ENCODE measurements around the gene MICAL3.

DNA sequence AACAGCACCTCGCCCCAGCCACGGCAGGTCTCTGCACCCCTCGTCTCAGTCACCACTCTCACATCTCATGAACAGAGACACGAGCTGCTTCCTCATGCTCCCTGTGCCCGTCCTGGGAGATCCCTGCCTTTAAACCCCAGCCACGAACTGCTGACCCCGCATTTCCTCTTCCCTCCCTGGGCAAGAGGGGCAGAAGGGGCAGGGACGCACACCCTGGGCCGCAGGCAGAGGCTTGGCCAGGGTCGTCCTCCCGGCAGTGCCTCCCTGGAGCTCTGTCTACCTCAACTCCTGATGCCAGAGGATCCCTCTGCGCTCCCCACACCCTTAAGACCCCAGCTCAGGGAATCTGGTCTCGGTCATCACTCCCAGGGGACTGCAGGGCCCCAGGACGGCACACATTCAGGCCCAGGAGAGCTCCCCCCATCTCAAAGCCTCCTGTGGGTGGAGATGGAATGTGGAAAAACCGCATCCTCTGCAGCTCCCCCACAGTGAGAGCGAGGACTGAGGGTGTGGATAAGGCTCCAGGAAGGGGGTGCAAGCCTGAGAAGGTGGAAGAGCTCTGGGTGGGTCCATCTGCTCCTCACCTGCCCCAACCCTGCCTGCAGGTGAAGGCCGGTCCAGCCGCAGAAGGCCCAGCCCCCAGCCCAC, 251.3 kb downstream of the MICAL3 start:
- TF ChIP-seq POLR2A (IDR thresholded peaks at IDR 0.05; ENCODE audit: low read length) (no peak), HOXA7 (CRISPR knock-in tag; IDR thresholded peaks at IDR 0.05) (no peak), PHF8 (IDR thresholded peaks at IDR 0.05; ENCODE audit: borderline replicate concordance, low read depth) (no peak), ZC3H11A (IDR thresholded peaks at IDR 0.05) (no peak), KDM5A (IDR thresholded peaks at IDR 0.05) (no peak), HDAC2 (IDR thresholded peaks at IDR 0.05) (no peak), CHD2 (IDR thresholded peaks at IDR 0.05; ENCODE audit: low read length, partially characterized antibody) (no peak), ZFP36 (IDR thresholded peaks at IDR 0.05; ENCODE audit: borderline replicate concordance, partially characterized antibody) (no peak), RARB (CRISPR knock-in tag; IDR thresholded peaks at IDR 0.05) (no peak)
- TF ChIP-seq, protein P1, sequence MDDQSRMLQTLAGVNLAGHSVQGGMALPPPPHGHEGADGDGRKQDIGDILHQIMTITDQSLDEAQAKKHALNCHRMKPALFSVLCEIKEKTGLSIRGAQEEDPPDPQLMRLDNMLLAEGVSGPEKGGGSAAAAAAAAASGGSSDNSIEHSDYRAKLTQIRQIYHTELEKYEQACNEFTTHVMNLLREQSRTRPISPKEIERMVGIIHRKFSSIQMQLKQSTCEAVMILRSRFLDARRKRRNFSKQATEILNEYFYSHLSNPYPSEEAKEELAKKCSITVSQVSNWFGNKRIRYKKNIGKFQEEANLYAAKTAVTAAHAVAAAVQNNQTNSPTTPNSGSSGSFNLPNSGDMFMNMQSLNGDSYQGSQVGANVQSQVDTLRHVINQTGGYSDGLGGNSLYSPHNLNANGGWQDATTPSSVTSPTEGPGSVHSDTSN (IDR thresholded peaks at IDR 0.05) = no peak
- TF ChIP-seq, protein P2, sequence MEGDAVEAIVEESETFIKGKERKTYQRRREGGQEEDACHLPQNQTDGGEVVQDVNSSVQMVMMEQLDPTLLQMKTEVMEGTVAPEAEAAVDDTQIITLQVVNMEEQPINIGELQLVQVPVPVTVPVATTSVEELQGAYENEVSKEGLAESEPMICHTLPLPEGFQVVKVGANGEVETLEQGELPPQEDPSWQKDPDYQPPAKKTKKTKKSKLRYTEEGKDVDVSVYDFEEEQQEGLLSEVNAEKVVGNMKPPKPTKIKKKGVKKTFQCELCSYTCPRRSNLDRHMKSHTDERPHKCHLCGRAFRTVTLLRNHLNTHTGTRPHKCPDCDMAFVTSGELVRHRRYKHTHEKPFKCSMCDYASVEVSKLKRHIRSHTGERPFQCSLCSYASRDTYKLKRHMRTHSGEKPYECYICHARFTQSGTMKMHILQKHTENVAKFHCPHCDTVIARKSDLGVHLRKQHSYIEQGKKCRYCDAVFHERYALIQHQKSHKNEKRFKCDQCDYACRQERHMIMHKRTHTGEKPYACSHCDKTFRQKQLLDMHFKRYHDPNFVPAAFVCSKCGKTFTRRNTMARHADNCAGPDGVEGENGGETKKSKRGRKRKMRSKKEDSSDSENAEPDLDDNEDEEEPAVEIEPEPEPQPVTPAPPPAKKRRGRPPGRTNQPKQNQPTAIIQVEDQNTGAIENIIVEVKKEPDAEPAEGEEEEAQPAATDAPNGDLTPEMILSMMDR (IDR thresholded peaks at IDR 0.05) = no peak
- TF ChIP-seq, protein P3, sequence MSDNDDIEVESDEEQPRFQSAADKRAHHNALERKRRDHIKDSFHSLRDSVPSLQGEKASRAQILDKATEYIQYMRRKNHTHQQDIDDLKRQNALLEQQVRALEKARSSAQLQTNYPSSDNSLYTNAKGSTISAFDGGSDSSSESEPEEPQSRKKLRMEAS (IDR thresholded peaks at IDR 0.05) = no peak
- TF ChIP-seq, protein P4, sequence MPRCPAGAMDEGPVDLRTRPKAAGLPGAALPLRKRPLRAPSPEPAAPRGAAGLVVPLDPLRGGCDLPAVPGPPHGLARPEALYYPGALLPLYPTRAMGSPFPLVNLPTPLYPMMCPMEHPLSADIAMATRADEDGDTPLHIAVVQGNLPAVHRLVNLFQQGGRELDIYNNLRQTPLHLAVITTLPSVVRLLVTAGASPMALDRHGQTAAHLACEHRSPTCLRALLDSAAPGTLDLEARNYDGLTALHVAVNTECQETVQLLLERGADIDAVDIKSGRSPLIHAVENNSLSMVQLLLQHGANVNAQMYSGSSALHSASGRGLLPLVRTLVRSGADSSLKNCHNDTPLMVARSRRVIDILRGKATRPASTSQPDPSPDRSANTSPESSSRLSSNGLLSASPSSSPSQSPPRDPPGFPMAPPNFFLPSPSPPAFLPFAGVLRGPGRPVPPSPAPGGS (IDR thresholded peaks at IDR 0.05) = no peak
- TF ChIP-seq, protein P5, sequence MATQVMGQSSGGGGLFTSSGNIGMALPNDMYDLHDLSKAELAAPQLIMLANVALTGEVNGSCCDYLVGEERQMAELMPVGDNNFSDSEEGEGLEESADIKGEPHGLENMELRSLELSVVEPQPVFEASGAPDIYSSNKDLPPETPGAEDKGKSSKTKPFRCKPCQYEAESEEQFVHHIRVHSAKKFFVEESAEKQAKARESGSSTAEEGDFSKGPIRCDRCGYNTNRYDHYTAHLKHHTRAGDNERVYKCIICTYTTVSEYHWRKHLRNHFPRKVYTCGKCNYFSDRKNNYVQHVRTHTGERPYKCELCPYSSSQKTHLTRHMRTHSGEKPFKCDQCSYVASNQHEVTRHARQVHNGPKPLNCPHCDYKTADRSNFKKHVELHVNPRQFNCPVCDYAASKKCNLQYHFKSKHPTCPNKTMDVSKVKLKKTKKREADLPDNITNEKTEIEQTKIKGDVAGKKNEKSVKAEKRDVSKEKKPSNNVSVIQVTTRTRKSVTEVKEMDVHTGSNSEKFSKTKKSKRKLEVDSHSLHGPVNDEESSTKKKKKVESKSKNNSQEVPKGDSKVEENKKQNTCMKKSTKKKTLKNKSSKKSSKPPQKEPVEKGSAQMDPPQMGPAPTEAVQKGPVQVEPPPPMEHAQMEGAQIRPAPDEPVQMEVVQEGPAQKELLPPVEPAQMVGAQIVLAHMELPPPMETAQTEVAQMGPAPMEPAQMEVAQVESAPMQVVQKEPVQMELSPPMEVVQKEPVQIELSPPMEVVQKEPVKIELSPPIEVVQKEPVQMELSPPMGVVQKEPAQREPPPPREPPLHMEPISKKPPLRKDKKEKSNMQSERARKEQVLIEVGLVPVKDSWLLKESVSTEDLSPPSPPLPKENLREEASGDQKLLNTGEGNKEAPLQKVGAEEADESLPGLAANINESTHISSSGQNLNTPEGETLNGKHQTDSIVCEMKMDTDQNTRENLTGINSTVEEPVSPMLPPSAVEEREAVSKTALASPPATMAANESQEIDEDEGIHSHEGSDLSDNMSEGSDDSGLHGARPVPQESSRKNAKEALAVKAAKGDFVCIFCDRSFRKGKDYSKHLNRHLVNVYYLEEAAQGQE (IDR thresholded peaks at IDR 0.05) = no peak
